Measurements from ENCODE around the gene GRIK4. TPM values are rescaled to one million over a fixed set of nuclear protein-coding genes. Genes with fewer than 3 reads are reported as not detected.

GRIK4 gene
- total and polyA plus RNA-seq, 2 of the 4 experiments (the other 2 are of a cell fraction) = 0.18 to 0.38 TPM

DNA sequence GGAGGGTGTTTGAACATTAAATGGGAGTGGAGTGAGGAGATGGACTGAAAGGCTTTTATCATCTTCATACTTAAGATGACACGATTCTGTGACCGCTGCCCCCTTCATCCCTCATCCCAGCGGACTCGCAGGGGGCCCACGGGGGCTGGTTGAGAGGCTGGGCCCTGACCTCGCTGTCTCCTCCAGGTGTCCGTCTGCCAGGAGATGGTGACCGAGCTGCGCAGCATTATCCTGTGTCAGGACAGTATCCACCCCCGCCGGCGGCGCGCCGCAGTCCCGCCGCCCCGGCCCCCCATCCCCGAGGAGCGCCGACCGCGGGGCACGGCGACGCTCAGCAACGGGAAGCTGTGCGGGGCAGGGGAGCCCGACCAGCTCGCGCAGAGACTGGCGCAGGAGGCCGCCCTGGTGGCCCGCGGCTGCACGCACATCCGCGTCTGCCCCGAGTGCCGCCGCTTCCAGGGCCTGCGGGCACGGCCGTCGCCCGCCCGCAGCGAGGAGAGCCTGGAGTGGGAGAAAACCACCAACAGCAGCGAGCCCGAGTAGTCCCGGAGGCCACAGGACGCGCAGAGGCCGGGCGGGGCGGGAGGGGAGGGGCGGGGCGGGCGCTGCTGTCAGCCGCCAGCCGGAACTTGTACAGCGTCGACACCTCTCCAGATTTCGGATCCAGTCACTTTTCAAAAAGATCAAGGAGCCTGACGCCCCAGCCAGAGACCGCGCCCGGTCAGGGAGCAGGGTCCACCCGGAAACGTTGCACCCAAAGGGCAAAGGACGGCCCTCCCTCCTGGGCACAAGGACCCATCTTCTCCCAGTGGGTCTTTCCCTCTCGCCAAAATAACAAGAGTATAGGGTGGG is 474.4 kb downstream of the GRIK4 start (continued):
- no peak for TF ChIP-seq RFX5 (IDR thresholded peaks at IDR 0.05; ENCODE audit: low read depth, low read length)

DNA sequence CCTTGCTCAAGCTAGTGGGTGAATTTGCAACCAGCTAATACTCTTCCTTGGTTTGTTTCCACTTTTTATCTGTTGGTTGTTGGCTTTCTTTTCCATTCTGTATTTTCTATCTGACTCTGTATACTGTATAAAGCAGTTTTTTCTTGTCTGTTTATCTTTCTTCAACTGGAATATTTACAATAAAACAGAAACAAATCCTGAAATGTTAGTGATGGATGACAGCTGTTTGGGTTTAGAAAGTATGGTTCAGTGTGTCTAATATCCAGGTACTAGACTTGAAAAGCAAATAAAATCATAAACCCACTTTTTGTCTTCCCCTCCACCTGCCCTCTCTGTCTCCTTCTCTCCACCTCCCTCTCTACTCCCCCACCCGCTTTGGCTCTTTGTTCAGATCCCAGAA is 477.1 kb downstream of the GRIK4 start:
- dilution Hi-C loops (cut with HindIII; ENCODE audit: low sequenced_read_pairs, unreplicated experiment) = no loop called here
- DNase-seq = no peak

More for the DNA sequence above, 477.1 kb downstream of the GRIK4 start:
- H3K56ac ChIP-seq (ENCODE audit: extremely low read depth, insufficient read depth, low read length) = no peak overlapping the region
- no TSS peak for BruUV-seq (replicated peaks)
- no peak overlapping the region for H3K4me3 ChIP-seq (ENCODE audit: insufficient read depth, low read depth, low read length)
- no peak overlapping the region for H4K8ac ChIP-seq (ENCODE audit: low read depth in 2 of 2, low read length in 2 of 2)
- H3K9me3 ChIP-seq (ENCODE audit: control insufficient read depth, insufficient read depth, low read length) = no peaks in the 10 kb centered on the region
- no peak overlapping the region for H2AK9ac ChIP-seq (replicated peaks; ENCODE audit: low read depth, low read length, poor library complexity)
- no peak overlapping the region for H2BK120ac ChIP-seq (ENCODE audit: low read depth, low read length)
- no peak overlapping the region for H3K4ac ChIP-seq (ENCODE audit: low read depth, low read length)
- H3K18ac ChIP-seq (ENCODE audit: low read depth, low read length) = no peak overlapping the region
- H3K27me3 ChIP-seq (ENCODE audit: control insufficient read depth, insufficient read depth, low read length) = peaks cover 60% of the 10 kb centered on the region
- intact Hi-C loops (cut with micrococcal nuclease) = no loop called here
- H3K79me1 ChIP-seq (ENCODE audit: low read depth in 1 of 2, low read length in 2 of 2) = no peaks in the 10 kb centered on the region
- WGBS, 2 experiments (ENCODE audit: extremely low coverage in 2 of 2, insufficient read length in 1 of 2) = no CpG with 5 or more reads among the region's 1 CpG
- no peak overlapping the region for H2BK20ac ChIP-seq (ENCODE audit: low read depth, low read length)
- H4K91ac ChIP-seq (ENCODE audit: insufficient read depth, low read depth, low read length) = no peak overlapping the region
- TF ChIP-seq BHLHE40 (IDR thresholded peaks at IDR 0.05; ENCODE audit: low read depth, low read length) (no peak), MAZ (IDR thresholded peaks at IDR 0.05; ENCODE audit: borderline replicate concordance, low read depth, low read length) (no peak), RFX5 (IDR thresholded peaks at IDR 0.05; ENCODE audit: low read depth, low read length) (no peak)
- POLR2A ChIA-PET (ENCODE audit: unreplicated experiment) = no interaction called here
- no peaks in the 10 kb centered on the region; the same call in 1 of the 2 replicates for H3K9me1 ChIP-seq (ENCODE audit: insufficient read depth, low read length)
- no peak overlapping the region for H2BK15ac ChIP-seq (ENCODE audit: low read depth, low read length)
- in situ Hi-C loops (cut with MboI; ENCODE audit: low sequenced_read_pairs) = no loop called here
- CTCF ChIA-PET = no interaction called here
- no peak overlapping the region for H3K14ac ChIP-seq (replicated peaks; ENCODE audit: low read depth, low read length)
- peaks cover 2% of the 10 kb centered on the region; the same call in 1 of the 2 replicates for H3K4me1 ChIP-seq (ENCODE audit: control insufficient read depth, insufficient read depth, low read length)
- H3K36me3 ChIP-seq (ENCODE audit: control insufficient read depth, insufficient read depth, low read length) = no peaks in the 10 kb centered on the region
- no peak overlapping the region for H3K9ac ChIP-seq (ENCODE audit: low read depth, low read length)
- H4K20me1 ChIP-seq (ENCODE audit: insufficient read depth, low read length) = no peaks in the 10 kb centered on the region
- H4K5ac ChIP-seq (ENCODE audit: low read depth, low read length) = no peak overlapping the region
- no peak overlapping the region for H3K4me2 ChIP-seq (ENCODE audit: low read depth, low read length)
- no peak overlapping the region for H2AK5ac ChIP-seq (ENCODE audit: low read depth, low read length)
- ATAC-seq (ENCODE audit: low read depth) = no peak
- no peak overlapping the region for H2BK5ac ChIP-seq (ENCODE audit: low read depth, low read length, poor library complexity, severe bottlenecking)
- no peak overlapping the region for H2AFZ ChIP-seq (replicated peaks; ENCODE audit: low read length, poor library complexity)
- no peak overlapping the region for H3K27ac ChIP-seq (ENCODE audit: insufficient read depth, low read length)
- no peak overlapping the region for H3K23ac ChIP-seq (ENCODE audit: low read depth, low read length)
